ENCODE data around the gene ENOX2.
"Not testable (repeated sequence)": the region's sequence is repeated elsewhere in the genome, so short reads cannot be mapped to it uniquely, and the experiment has no call there.

The ENOX2 gene

GRCh38 chrX:130825525-130825924 is 77.5 kb downstream of the ENOX2 start:
- TF ChIP-seq CTCF (IDR thresholded peaks at IDR 0.05; ENCODE audit: low read depth, low read length): no peak
- no peaks in the 10 kb centered on the region for H3K27me3 ChIP-seq
- no peaks in the 10 kb centered on the region for H3K9me3 ChIP-seq
- no peak for DNase-seq
- H3K36me3 ChIP-seq: no peaks in the 10 kb centered on the region
- H3K4me3 ChIP-seq (ENCODE audit: low read depth, low read length): no peak overlapping the region
- no peaks in the 10 kb centered on the region for H3K4me1 ChIP-seq

- H3K36me3 ChIP-seq; DNase-seq; H3K4me3 ChIP-seq (ENCODE audit: low read depth, low read length); H3K4me1 ChIP-seq; H3K9me3 ChIP-seq; H3K27me3 ChIP-seq: not testable (repeated sequence)
Observed at GRCh38 chrX:130819367-130819766, 83.6 kb downstream of the ENOX2 start.

- not testable (repeated sequence) for H3K36me3 ChIP-seq; H3K4me3 ChIP-seq (ENCODE audit: low read depth, low read length); DNase-seq; H3K27me3 ChIP-seq; H3K9me3 ChIP-seq; H3K4me1 ChIP-seq
Observed at GRCh38 chrX:130813932-130814331, 89.1 kb downstream of the ENOX2 start.

- DNase-seq: no peak
- H3K4me3 ChIP-seq (ENCODE audit: low read depth, low read length): no peak overlapping the region
- H3K9me3 ChIP-seq: no peaks in the 10 kb centered on the region
- H3K27me3 ChIP-seq: no peaks in the 10 kb centered on the region
- H3K36me3 ChIP-seq: no peaks in the 10 kb centered on the region
- TF ChIP-seq CTCF (IDR thresholded peaks at IDR 0.05; ENCODE audit: low read depth, low read length): no peak
- no peaks in the 10 kb centered on the region for H3K4me1 ChIP-seq
Observed at GRCh38 chrX:130810561-130810960, 92.4 kb downstream of the ENOX2 start.

- H3K36me3 ChIP-seq: no peaks in the 10 kb centered on the region
- no peaks in the 10 kb centered on the region for H3K9me3 ChIP-seq
- H3K27me3 ChIP-seq: no peaks in the 10 kb centered on the region
- H3K4me1 ChIP-seq: no peaks in the 10 kb centered on the region
- no peak overlapping the region for H3K4me3 ChIP-seq (ENCODE audit: low read depth, low read length)
- DNase-seq: no peak
- TF ChIP-seq CTCF (IDR thresholded peaks at IDR 0.05; ENCODE audit: low read depth, low read length): no peak
Observed at GRCh38 chrX:130805903-130806302, 97.1 kb downstream of the ENOX2 start.

GRCh38 chrX:130803537-130803936 is 99.5 kb downstream of the ENOX2 start:
- TF ChIP-seq CTCF (IDR thresholded peaks at IDR 0.05; ENCODE audit: low read depth, low read length): no peak
- H3K27me3 ChIP-seq: no peaks in the 10 kb centered on the region
- no peaks in the 10 kb centered on the region for H3K9me3 ChIP-seq
- H3K36me3 ChIP-seq: no peaks in the 10 kb centered on the region
- no peak overlapping the region for H3K4me3 ChIP-seq (ENCODE audit: low read depth, low read length)
- no peaks in the 10 kb centered on the region for H3K4me1 ChIP-seq
- DNase-seq: no peak

GRCh38 chrX:130801901-130802300 is 101.1 kb downstream of the ENOX2 start:
- peak; percentile 21; the same call in 1 of the 2 replicates for TF ChIP-seq CTCF (IDR thresholded peaks at IDR 0.05; ENCODE audit: low read depth, low read length)
- no peak for DNase-seq
- H3K4me3 ChIP-seq (ENCODE audit: low read depth, low read length): no peak overlapping the region
- H3K36me3 ChIP-seq: no peaks in the 10 kb centered on the region
- no peaks in the 10 kb centered on the region for H3K4me1 ChIP-seq
- no peaks in the 10 kb centered on the region for H3K9me3 ChIP-seq
- H3K27me3 ChIP-seq: no peaks in the 10 kb centered on the region

Data from BE2C (cell line).